ENCODE data around the gene GAB1.
A peak's percentile ranks its signal among the peaks of the same experiment; 100 is the strongest.

The GAB1 gene

DNA sequence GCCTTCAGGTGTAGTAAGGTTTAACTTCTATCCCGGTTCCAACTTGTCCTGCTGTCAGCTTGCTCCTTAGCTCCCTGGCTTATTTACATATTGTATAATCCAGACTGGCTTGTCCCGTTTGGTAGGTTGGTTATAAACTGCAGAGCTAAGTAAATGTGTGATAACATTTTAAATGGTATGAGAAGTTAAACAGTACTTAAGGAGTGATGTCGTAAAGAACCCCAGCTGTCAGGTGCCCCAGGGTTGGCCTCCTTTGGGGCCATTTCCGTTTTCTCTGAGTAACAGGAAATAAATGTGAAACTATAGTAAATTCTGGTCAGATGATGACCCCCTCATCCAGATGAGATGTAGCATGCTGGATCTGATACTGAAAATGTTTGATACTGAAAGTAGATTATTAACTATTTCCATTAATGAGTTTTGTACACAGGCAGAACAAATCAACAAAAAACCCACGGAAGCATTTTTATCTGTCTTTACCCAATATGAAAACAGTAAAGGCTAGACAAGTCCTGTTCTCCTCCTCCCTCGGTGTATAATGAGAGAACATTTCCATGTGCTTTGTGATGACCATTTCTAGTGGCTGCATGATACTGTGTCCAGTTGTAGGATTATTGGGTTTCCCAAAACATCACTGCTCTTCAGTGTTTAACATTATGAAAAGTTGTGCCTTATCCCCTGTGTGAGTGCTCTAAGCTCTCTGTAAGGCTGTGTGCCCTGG is 22.4 kb downstream of the GAB1 start:
- H2AFZ ChIP-seq (ENCODE audit: low read depth, low read length, severe bottlenecking): peak overlapping the region; percentile 56
- H3K27ac ChIP-seq (ENCODE audit: low read depth, low read length): no peak overlapping the region
- H3K4me3 ChIP-seq (ENCODE audit: insufficient read depth, low read length, poor library complexity, severe bottlenecking): no peak overlapping the region
- H3K9me2 ChIP-seq (replicated peaks; ENCODE audit: insufficient read depth, low read length): no peaks in the 10 kb centered on the region
- no peaks in the 10 kb centered on the region for H3K36me3 ChIP-seq (ENCODE audit: low read length)
- no peaks in the 10 kb centered on the region for H3K79me2 ChIP-seq (ENCODE audit: insufficient read depth, low read length)
- no peaks in the 10 kb centered on the region for H3K9me3 ChIP-seq (ENCODE audit: insufficient read depth, low read length)
- H3F3A ChIP-seq (ENCODE audit: insufficient read depth): no peaks in the 10 kb centered on the region
- no peaks in the 10 kb centered on the region for H3K27me3 ChIP-seq (ENCODE audit: low read length)
- TF ChIP-seq, protein P1, sequence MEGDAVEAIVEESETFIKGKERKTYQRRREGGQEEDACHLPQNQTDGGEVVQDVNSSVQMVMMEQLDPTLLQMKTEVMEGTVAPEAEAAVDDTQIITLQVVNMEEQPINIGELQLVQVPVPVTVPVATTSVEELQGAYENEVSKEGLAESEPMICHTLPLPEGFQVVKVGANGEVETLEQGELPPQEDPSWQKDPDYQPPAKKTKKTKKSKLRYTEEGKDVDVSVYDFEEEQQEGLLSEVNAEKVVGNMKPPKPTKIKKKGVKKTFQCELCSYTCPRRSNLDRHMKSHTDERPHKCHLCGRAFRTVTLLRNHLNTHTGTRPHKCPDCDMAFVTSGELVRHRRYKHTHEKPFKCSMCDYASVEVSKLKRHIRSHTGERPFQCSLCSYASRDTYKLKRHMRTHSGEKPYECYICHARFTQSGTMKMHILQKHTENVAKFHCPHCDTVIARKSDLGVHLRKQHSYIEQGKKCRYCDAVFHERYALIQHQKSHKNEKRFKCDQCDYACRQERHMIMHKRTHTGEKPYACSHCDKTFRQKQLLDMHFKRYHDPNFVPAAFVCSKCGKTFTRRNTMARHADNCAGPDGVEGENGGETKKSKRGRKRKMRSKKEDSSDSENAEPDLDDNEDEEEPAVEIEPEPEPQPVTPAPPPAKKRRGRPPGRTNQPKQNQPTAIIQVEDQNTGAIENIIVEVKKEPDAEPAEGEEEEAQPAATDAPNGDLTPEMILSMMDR (IDR thresholded peaks at IDR 0.05; ENCODE audit: insufficient read depth, low read length, poor library complexity, severe bottlenecking): no peak
- no peak for TF ChIP-seq EZH2phosphoT487 (conservative IDR thresholded peaks at IDR 0.05; ENCODE audit: low read length)
- no peak overlapping the region for H3K9ac ChIP-seq (ENCODE audit: low read length)
- H4K20me1 ChIP-seq (ENCODE audit: low read depth, low read length): no peaks in the 10 kb centered on the region
- H3K4me2 ChIP-seq (ENCODE audit: low read depth, low read length, poor library complexity, severe bottlenecking): peak overlapping the region; percentile 52

DNA sequence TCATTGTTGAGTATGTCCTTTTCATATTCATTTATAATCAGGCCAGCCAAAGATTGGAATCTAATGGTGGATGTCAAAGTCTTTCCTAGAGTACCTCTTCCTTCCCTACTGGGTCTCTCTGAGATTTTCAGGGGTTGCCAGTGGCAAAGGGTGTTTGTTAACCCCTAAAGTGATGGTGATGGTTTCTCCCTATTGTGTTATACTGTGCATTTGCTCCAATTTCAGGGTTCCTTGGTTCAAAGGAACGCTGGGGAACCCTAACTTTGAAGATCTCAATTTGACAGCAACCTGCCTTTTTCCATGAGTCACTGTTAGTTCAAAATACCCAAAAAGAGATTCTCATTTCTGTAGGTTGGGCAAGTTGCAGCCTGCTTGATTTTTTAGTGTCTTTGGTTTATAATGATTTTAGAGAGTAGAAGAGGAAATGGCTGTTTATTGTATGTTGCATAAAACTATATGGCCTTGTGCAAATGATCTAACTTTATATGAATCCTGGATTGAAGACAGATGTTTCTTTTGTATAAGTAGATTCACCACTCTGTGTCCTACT is 23.0 kb downstream of the GAB1 start:
- Histone ChIP-seq H3K9ac (ENCODE audit: low read length) (no peak overlapping the region), H3K27ac (ENCODE audit: low read depth, low read length) (no peak overlapping the region), H3F3A (ENCODE audit: insufficient read depth) (no peaks in the 10 kb centered on the region), H3K4me3 (ENCODE audit: insufficient read depth, low read length, poor library complexity, severe bottlenecking) (no peak overlapping the region), H2AFZ (ENCODE audit: low read depth, low read length, severe bottlenecking) (no peak overlapping the region), H3K79me2 (ENCODE audit: insufficient read depth, low read length) (no peaks in the 10 kb centered on the region), H3K27me3 (ENCODE audit: low read length) (no peaks in the 10 kb centered on the region), H3K9me2 (replicated peaks; ENCODE audit: insufficient read depth, low read length) (no peaks in the 10 kb centered on the region), H3K4me2 (ENCODE audit: low read depth, low read length, poor library complexity, severe bottlenecking) (peak overlapping the region; percentile 52), H3K9me3 (ENCODE audit: insufficient read depth, low read length) (no peaks in the 10 kb centered on the region), H3K36me3 (ENCODE audit: low read length) (no peaks in the 10 kb centered on the region), H4K20me1 (ENCODE audit: low read depth, low read length) (no peaks in the 10 kb centered on the region)
- no peak for TF ChIP-seq EZH2phosphoT487 (conservative IDR thresholded peaks at IDR 0.05; ENCODE audit: low read length)
- TF ChIP-seq, protein P1 (IDR thresholded peaks at IDR 0.05; ENCODE audit: insufficient read depth, low read length, poor library complexity, severe bottlenecking): no peak

DNA sequence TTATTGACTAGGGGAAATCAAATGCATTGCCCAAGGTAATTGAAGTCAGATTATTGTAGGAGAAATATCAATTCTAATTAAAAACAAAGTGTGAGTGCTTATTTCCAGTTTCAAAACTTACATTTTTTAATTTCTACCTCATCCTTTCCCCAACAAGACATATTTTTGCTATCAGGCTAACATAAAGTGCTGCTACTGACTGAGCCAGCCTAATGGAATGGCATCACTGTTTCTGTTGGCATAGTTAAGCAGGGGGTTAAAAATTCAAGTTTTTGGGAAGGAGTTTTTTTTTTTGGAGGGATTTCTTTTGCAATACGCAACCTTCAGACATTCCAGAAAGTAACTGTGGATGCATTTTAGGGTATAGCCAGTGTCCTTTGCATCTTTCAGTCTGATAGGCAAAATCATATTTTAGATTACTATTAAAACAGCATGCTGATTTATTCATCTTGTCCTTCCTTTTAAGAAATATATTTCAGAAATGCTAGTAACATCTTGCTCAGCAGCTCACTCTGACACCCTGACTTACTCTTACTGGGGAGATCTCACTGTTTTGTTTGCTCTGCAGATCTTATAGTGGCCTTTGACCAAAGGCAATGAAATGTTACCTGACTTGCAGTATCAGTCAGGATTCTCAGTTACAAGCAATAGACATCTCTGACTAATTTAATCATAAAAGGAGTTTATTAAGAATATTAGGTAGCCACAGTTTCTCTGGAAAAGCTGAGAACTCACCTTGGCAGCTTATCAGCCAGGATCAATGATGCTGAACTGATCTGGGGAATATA is 24.4 kb downstream of the GAB1 start:
- Histone ChIP-seq H3K9ac (ENCODE audit: low read length) (no peak overlapping the region), H3K9me2 (replicated peaks; ENCODE audit: insufficient read depth, low read length) (no peaks in the 10 kb centered on the region), H3K27ac (ENCODE audit: low read depth, low read length) (no peak overlapping the region), H3K27me3 (ENCODE audit: low read length) (no peaks in the 10 kb centered on the region), H3K36me3 (ENCODE audit: low read length) (no peaks in the 10 kb centered on the region), H3K4me2 (ENCODE audit: low read depth, low read length, poor library complexity, severe bottlenecking) (no peak overlapping the region), H3K4me3 (ENCODE audit: insufficient read depth, low read length, poor library complexity, severe bottlenecking) (no peak overlapping the region), H3K9me3 (ENCODE audit: insufficient read depth, low read length) (no peaks in the 10 kb centered on the region), H2AFZ (ENCODE audit: low read depth, low read length, severe bottlenecking) (no peak overlapping the region), H3F3A (ENCODE audit: insufficient read depth) (no peaks in the 10 kb centered on the region), H4K20me1 (ENCODE audit: low read depth, low read length) (no peaks in the 10 kb centered on the region), H3K79me2 (ENCODE audit: insufficient read depth, low read length) (no peaks in the 10 kb centered on the region)
- no peak for TF ChIP-seq EZH2phosphoT487 (conservative IDR thresholded peaks at IDR 0.05; ENCODE audit: low read length)
- TF ChIP-seq, protein P1 (IDR thresholded peaks at IDR 0.05; ENCODE audit: insufficient read depth, low read length, poor library complexity, severe bottlenecking): no peak

All from SU-DHL-6 (cell line).